HepG2 (cell line): Measurements from ENCODE around the gene CHST13. TPM values are rescaled to one million over a fixed set of nuclear protein-coding genes. Genes with fewer than 3 reads are reported as not detected.

ENCODE experiments used
- ATAC-seq: fragments of 200-7000 bp; cut with Tn5 transposase; 3 replicates; pipeline ENCODE4 v1.9.1; 2020; ENCODE audit warnings: mild to moderate bottlenecking, moderate library complexity
- BruUV-seq: library from RNA; stranded (reverse); fragments of 400-500 nt; replicated peaks from 2 replicates; lab custom pipeline; 2021; lab: Mats Ljungman, UMichigan
- CTCF ChIA-PET: fragments of 300-600 bp; formaldehyde crosslinking; extraction: SDS; loops from one replicate; lab custom pipeline; 2021; ENCODE audit warnings: low total read pairs, inconsistent platforms, low intra/inter-chr PET ratio; lab: Yijun Ruan, JAX
- POLR2A ChIA-PET: fragments of 350-600 bp; sonication (Branson Sonifier 250); formaldehyde crosslinking; loops from one replicate; lab custom pipeline; 2020; ENCODE audit warnings: antibody characterized with exemption, inconsistent platforms; lab: Yijun Ruan, JAX
- DNase-seq: peaks from one replicate; pipeline ENCODE4 v3.0.0-alpha.2; 2015; ENCODE audit warnings: low spot score
- FAIRE-seq: peaks from 3 replicates; lab custom pipeline; 2011; peaks lifted over from hg19 to GRCh38; lab: Jason Lieb, UNC
- H2AFZ ChIP-seq: one replicate; pipeline ENCODE4 v1.6.1; 2011; ENCODE audit warnings: low read length, inconsistent platforms
- H3K27ac ChIP-seq: fragments of 300-600 bp; 3 replicates; pipeline ENCODE4 v1.8.0; 2011; ENCODE audit warnings: mixed run types, mild to moderate bottlenecking, mixed read lengths, low read length, inconsistent platforms; ENCODE audit not compliant: insufficient read depth; ENCODE audit errors: extremely low read length
- H3K27me3 ChIP-seq, 2 experiments: fragments of 200-600 bp in 1 of 2; 2 replicates in 1 of 2; 3 replicates in 1 of 2; pipeline versions ENCODE4 v1.6.0 to v1.8.0; 2011; ENCODE audit warnings: low read length in 2 of 2, mild to moderate bottlenecking in 2 of 2, moderate library complexity in 2 of 2, inconsistent platforms in 1 of 2; ENCODE audit not compliant: insufficient read depth in 2 of 2, control insufficient read depth in 1 of 2
- H3K36me3 ChIP-seq, 2 experiments: fragments of 200-600 bp in 1 of 2; replicated peaks in 1 of 2; 2 replicates in 1 of 2; 3 replicates in 1 of 2; pipeline versions ENCODE4 v1.5.1 to v1.8.0; 2011; ENCODE audit warnings: low read length in 2 of 2, inconsistent platforms in 1 of 2; ENCODE audit not compliant: insufficient read depth in 2 of 2, control insufficient read depth in 1 of 2
- H3K4me1 ChIP-seq: 2 replicates; pipeline ENCODE4 v1.5.1; 2012; ENCODE audit warnings: low read length, inconsistent platforms; ENCODE audit not compliant: insufficient read depth
- H3K4me2 ChIP-seq: 2 replicates; pipeline ENCODE4 v1.6.0; 2011; ENCODE audit warnings: low read depth, low read length, inconsistent platforms
- H3K4me3 ChIP-seq, 3 experiments: fragments of 200-600 bp in 1 of 3; sonication (generic), shearing (Covaris generic) in 1 of 3; replicated peaks in 1 of 3; 2 replicates each; pipeline ENCODE4 v1.5.1; 2011 to 2016; ENCODE audit warnings: low read length in 3 of 3, inconsistent platforms in 2 of 3, low read depth in 2 of 3, mild to moderate bottlenecking in 2 of 3, control low read depth in 1 of 3, mixed read lengths in 1 of 3; ENCODE audit not compliant: insufficient read depth in 1 of 3
- H3K79me2 ChIP-seq: one replicate; pipeline ENCODE4 v1.6.1; 2011; ENCODE audit warnings: low read length, inconsistent platforms; ENCODE audit not compliant: insufficient read depth
- H3K9ac ChIP-seq: 2 replicates; pipeline ENCODE4 v1.6.0; 2011; ENCODE audit warnings: mild to moderate bottlenecking, low read depth, low read length, inconsistent platforms; ENCODE audit not compliant: insufficient read depth
- H3K9me3 ChIP-seq: 2 replicates; pipeline ENCODE4 v1.5.1; 2012; ENCODE audit warnings: mild to moderate bottlenecking, low read length
- H4K20me1 ChIP-seq: 2 replicates; pipeline ENCODE4 v1.6.0; 2011; ENCODE audit warnings: inconsistent platforms, mild to moderate bottlenecking, low read length, moderate library complexity; ENCODE audit not compliant: insufficient read depth
- ATAD3A ChIP-seq: sonication (generic); formaldehyde crosslinking; IDR thresholded peaks from 2 replicates; pipeline ENCODE4 v1.4.0; 2020; ENCODE audit warnings: missing genetic modification reagents
- HIVEP1 ChIP-seq: sonication (generic); formaldehyde crosslinking; IDR thresholded peaks from 2 replicates; pipeline ENCODE4 v1.4.0; 2020; ENCODE audit warnings: mild to moderate bottlenecking, missing genetic modification reagents
- HNRNPUL1 ChIP-seq: fragments of 200-400 bp; formaldehyde crosslinking; IDR thresholded peaks from 2 replicates; pipeline ENCODE4 v1.6.1; 2017; ENCODE audit warnings: low read depth, mild to moderate bottlenecking, low read length, moderate library complexity
- POLR2AphosphoS5 ChIP-seq: IDR thresholded peaks from 2 replicates; pipeline ENCODE4 v1.6.1; 2012; ENCODE audit warnings: low read depth, low read length
- RARG ChIP-seq: sonication (generic); formaldehyde crosslinking; IDR thresholded peaks from 2 replicates; pipeline ENCODE4 v1.4.0; 2020; ENCODE audit warnings: low read depth, mild to moderate bottlenecking, missing genetic modification reagents
- ZFY ChIP-seq: sonication (generic); formaldehyde crosslinking; IDR thresholded peaks from 2 replicates; pipeline ENCODE4 v1.4.0; 2020; ENCODE audit warnings: missing genetic modification reagents
- ZNF3 ChIP-seq: IDR thresholded peaks from 2 replicates; pipeline ENCODE4 v1.7.0; 2017; ENCODE audit warnings: inconsistent platforms
- ZNF383 ChIP-seq: sonication (generic); formaldehyde crosslinking; IDR thresholded peaks from 2 replicates; pipeline ENCODE4 v1.4.0; 2020; ENCODE audit warnings: missing genetic modification reagents, mild to moderate bottlenecking, borderline replicate concordance
- ZNF619 ChIP-seq: sonication (generic); formaldehyde crosslinking; IDR thresholded peaks from 2 replicates; pipeline ENCODE4 v1.4.0; 2020; ENCODE audit warnings: mild to moderate bottlenecking, missing genetic modification reagents
- ZNF772 ChIP-seq: sonication (generic); formaldehyde crosslinking; IDR thresholded peaks from 2 replicates; pipeline ENCODE4 v1.5.0; 2020; ENCODE audit warnings: mild to moderate bottlenecking, missing genetic modification reagents
- WGBS: methylation state at CpG from one replicate; pipeline ENCODE4 v1.1.6; 2017; ENCODE audit warnings: low lambda C conversion rate; 5-methylcytosine and 5-hydroxymethylcytosine counted together
- in situ Hi-C: cut with HindIII; loops from 2 replicates; pipeline ENCODE4 v1.10.0; 2017; ENCODE audit warnings: low pct_unique_long_range_greater_than_20kb; ENCODE audit not compliant: extremely low pct_ligation_motif_present
- intact Hi-C: fragments of 100-400 bp; cut with micrococcal nuclease; formaldehyde crosslinking; loops from one replicate; pipeline ENCODE4 v1.10.0; 2022; ENCODE audit not compliant: unreplicated experiment
- polyA plus RNA-seq, 8 experiments: library from polyadenylated mRNA; depleted of rRNA in 3 of 8; stranded (reverse) in 7 of 8; unstranded in 1 of 8; fragments of >200 nt; fragmentation: Illumina TruSeq in 4 of 8; extraction: Trizol in 4 of 8; gene quantifications; 2 replicates each; pipeline versions ENCODE4 v1.2.1 to v1.2.3, GENCODE V29; 2011 to 2016; ENCODE audit warnings: low read depth in 4 of 8, missing spikeins in 1 of 8, mixed read lengths in 1 of 8; ENCODE audit not compliant: insufficient read depth in 1 of 8
- total RNA-seq, 5 experiments: library from RNA; depleted of rRNA; stranded (reverse); fragments of >200 nt; fragmentation: Illumina TruSeq; extraction: Trizol; gene quantifications; 2 replicates each; pipeline ENCODE4 v1.2.3, GENCODE V29; 2016; ENCODE audit warnings: low read depth in 1 of 5
- TF ChIP-seq, protein P1 (sequence below): IDR thresholded peaks from 2 replicates; pipeline ENCODE4 v1.6.1; 2016; ENCODE audit warnings: control low read depth
- TF ChIP-seq, protein P2 (sequence below): sonication (generic); formaldehyde crosslinking; IDR thresholded peaks from 2 replicates; pipeline ENCODE4 v1.4.0; 2020; ENCODE audit warnings: missing genetic modification reagents, borderline replicate concordance
- TF ChIP-seq, protein P3 (sequence below), 2 experiments: sonication (generic) in 1 of 2; formaldehyde crosslinking in 1 of 2; IDR thresholded peaks; 2 replicates each; pipeline versions ENCODE4 v1.4.0 to v1.6.1; 2018 to 2020; ENCODE audit warnings: missing genetic modification reagents in 2 of 2, borderline replicate concordance in 1 of 2, low read depth in 1 of 2, mild to moderate bottlenecking in 1 of 2, missing biosample characterization in 1 of 2
- TF ChIP-seq, protein P4 (sequence below): sonication (generic); formaldehyde crosslinking; IDR thresholded peaks from 2 replicates; pipeline ENCODE4 v1.4.0; 2020; ENCODE audit warnings: missing genetic modification reagents

CHST13 gene
- total and polyA plus RNA-seq, 2 of the 13 experiments (the other 11 are each of a cell fraction or from before 2014, with no cell fraction given) = 32.0 to 43.1 TPM

DNA sequence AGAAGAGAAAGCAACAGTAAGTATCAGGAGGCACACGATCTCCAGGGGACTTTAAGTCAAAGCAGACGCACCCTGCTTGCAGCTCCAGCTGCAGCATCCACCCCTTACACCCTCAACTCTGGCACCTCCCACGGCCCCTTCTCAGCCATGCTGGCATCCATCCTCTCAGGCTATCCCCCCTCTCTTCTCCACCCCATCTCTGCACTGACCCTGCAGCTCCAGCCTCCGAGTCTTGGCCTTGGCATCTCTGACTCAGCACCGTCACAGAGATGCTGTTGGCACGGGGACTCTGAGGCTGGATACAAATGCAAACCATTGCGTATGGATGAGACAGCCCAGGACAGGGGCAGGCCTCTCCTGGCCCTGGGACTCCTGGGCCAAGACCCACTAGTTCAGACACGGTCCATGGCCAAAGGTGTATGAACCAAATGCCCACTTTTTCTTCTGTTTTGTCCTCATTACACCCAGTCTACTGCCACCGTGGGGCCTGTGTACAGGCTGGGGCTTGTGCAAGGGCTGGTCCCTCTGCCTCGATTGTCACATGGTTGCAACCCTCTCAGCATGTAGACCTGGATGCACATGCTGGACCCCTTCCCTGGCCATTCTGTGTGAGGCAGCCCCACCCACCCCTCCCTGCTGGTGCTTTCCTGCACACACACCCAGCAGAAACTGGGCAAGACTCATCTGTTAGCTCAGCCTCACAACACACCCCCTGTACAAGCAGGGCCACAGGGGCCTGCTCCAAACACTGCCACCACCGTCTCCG, 29.6 kb upstream of the CHST13 start:
- no peak overlapping the region for H3K4me3 ChIP-seq
- no peak overlapping the region for H3K27ac ChIP-seq
- in situ Hi-C loops (no loop called here), intact Hi-C loops (loop anchor here (10.0 kb wide), 1 partner anchor 60 kb away; the partner anchor contains the start of gene C3orf22)
- FAIRE-seq (no peak), ATAC-seq (no peak), DNase-seq (no peak)
- H3K9me3 ChIP-seq = no peaks in the 10 kb centered on the region
- no peaks in the 10 kb centered on the region for H3K27me3 ChIP-seq
- no peak overlapping the region for H2AFZ ChIP-seq
- H3K79me2 ChIP-seq = no peaks in the 10 kb centered on the region
- no peaks in the 10 kb centered on the region for H4K20me1 ChIP-seq
- no peak overlapping the region for H3K4me2 ChIP-seq
- H3K4me1 ChIP-seq = peaks cover 28% of the 10 kb centered on the region
- no peaks in the 10 kb centered on the region for H3K36me3 ChIP-seq
- ChIA-PET POLR2A (no interaction called here), CTCF (no interaction called here)
- 45% methylated on average over 12 of the region's 12 CpGs for WGBS
- no TSS peak for BruUV-seq
- H3K9ac ChIP-seq = no peak overlapping the region
- no peak for TF ChIP-seq ZFY (CRISPR knock-in tag)
- TF ChIP-seq ZNF619 (CRISPR knock-in tag) = no peak
- TF ChIP-seq, protein P1, sequence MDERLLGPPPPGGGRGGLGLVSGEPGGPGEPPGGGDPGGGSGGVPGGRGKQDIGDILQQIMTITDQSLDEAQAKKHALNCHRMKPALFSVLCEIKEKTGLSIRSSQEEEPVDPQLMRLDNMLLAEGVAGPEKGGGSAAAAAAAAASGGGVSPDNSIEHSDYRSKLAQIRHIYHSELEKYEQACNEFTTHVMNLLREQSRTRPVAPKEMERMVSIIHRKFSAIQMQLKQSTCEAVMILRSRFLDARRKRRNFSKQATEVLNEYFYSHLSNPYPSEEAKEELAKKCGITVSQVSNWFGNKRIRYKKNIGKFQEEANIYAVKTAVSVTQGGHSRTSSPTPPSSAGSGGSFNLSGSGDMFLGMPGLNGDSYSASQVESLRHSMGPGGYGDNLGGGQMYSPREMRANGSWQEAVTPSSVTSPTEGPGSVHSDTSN (CRISPR knock-in tag) = no peak
- TF ChIP-seq, protein P2, sequence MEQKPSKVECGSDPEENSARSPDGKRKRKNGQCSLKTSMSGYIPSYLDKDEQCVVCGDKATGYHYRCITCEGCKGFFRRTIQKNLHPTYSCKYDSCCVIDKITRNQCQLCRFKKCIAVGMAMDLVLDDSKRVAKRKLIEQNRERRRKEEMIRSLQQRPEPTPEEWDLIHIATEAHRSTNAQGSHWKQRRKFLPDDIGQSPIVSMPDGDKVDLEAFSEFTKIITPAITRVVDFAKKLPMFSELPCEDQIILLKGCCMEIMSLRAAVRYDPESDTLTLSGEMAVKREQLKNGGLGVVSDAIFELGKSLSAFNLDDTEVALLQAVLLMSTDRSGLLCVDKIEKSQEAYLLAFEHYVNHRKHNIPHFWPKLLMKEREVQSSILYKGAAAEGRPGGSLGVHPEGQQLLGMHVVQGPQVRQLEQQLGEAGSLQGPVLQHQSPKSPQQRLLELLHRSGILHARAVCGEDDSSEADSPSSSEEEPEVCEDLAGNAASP (CRISPR knock-in tag) = no peak
- TF ChIP-seq ZNF383 (CRISPR knock-in tag) = no peak
- TF ChIP-seq RARG (CRISPR knock-in tag) = no peak
- TF ChIP-seq, protein P3, sequence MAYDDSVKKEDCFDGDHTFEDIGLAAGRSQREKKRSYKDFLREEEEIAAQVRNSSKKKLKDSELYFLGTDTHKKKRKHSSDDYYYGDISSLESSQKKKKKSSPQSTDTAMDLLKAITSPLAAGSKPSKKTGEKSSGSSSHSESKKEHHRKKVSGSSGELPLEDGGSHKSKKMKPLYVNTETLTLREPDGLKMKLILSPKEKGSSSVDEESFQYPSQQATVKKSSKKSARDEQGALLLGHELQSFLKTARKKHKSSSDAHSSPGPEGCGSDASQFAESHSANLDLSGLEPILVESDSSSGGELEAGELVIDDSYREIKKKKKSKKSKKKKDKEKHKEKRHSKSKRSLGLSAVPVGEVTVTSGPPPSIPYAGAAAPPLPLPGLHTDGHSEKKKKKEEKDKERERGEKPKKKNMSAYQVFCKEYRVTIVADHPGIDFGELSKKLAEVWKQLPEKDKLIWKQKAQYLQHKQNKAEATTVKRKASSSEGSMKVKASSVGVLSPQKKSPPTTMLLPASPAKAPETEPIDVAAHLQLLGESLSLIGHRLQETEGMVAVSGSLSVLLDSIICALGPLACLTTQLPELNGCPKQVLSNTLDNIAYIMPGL (CRISPR knock-in tag; IDR thresholded peaks at IDR 0.05; ENCODE audit: borderline replicate concordance in 1 of 2, low read depth in 1 of 2) = no peak
- no peak for TF ChIP-seq ZNF772 (CRISPR knock-in tag)
- no peak for TF ChIP-seq HNRNPUL1
- no peak for TF ChIP-seq ATAD3A (CRISPR knock-in tag)
- no peak for TF ChIP-seq ZNF3
- TF ChIP-seq HIVEP1 (CRISPR knock-in tag) = no peak
- TF ChIP-seq, protein P4, sequence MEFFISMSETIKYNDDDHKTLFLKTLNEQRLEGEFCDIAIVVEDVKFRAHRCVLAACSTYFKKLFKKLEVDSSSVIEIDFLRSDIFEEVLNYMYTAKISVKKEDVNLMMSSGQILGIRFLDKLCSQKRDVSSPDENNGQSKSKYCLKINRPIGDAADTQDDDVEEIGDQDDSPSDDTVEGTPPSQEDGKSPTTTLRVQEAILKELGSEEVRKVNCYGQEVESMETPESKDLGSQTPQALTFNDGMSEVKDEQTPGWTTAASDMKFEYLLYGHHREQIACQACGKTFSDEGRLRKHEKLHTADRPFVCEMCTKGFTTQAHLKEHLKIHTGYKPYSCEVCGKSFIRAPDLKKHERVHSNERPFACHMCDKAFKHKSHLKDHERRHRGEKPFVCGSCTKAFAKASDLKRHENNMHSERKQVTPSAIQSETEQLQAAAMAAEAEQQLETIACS = no peak
- TF ChIP-seq POLR2AphosphoS5 = no peak
- TF ChIP-seq, all 625 proteins: peak for 0
